ENCODE measurements around the gene TAGLN2.

- TF ChIP-seq CTCF (IDR thresholded peaks at IDR 0.05) = no peak
- TF ChIP-seq EZH2phosphoT487 (IDR thresholded peaks at IDR 0.05) = no peak
These were observed 11.7 kb downstream of the TAGLN2 start for GRCh38 chr1:159913451-159914192.
